A673 (cell line): ENCODE results near the gene GET3. TPM values are rescaled to one million over a fixed set of nuclear protein-coding genes. Genes with fewer than 3 reads are reported as not detected.
"Not testable (repeated sequence)": the region's sequence is repeated elsewhere in the genome, so short reads cannot be mapped to it uniquely, and the experiment has no call there.

Experiments
- BruUV-seq: library from RNA; stranded (reverse); fragments of 400-500 nt; replicated peaks from 2 replicates; lab custom pipeline; 2021; lab: Mats Ljungman, UMichigan
- CTCF ChIA-PET: fragments of 300-600 bp; sonication (Branson Sonifier 250); formaldehyde crosslinking; loops from one replicate; lab custom pipeline; 2022; ENCODE audit warnings: antibody characterized with exemption; lab: Charles Lee
- POLR2A ChIA-PET: fragments of 300-600 bp; sonication (Branson Sonifier 250); formaldehyde crosslinking; loops from one replicate; lab custom pipeline; 2022; ENCODE audit warnings: antibody characterized with exemption; ENCODE audit not compliant: low non-redundant PET; lab: Charles Lee
- DNase-seq: peaks from one replicate; pipeline ENCODE4 v3.0.0-alpha.2; 2015; ENCODE audit warnings: low spot score
- H3K27ac ChIP-seq: fragments of 200-600 bp; sonication (generic); 2 replicates; pipeline ENCODE4 v1.5.1; 2016; ENCODE audit warnings: mixed run types, low read depth, mild to moderate bottlenecking, mixed read lengths, antibody characterized with exemption, low read length; ENCODE audit not compliant: poor library complexity, severe bottlenecking
- H3K27me3 ChIP-seq: fragments of 200-600 bp; sonication (generic); replicated peaks from 2 replicates; pipeline ENCODE4 v1.6.1; 2017; ENCODE audit warnings: mixed run types, low read depth, mild to moderate bottlenecking, mixed read lengths, antibody characterized with exemption, low read length; ENCODE audit not compliant: insufficient read depth, poor library complexity
- H3K36me3 ChIP-seq: fragments of 200-600 bp; sonication (generic); 2 replicates; pipeline ENCODE4 v1.6.1; 2016; ENCODE audit warnings: mixed run types, mild to moderate bottlenecking, mixed read lengths, antibody characterized with exemption, low read length; ENCODE audit not compliant: insufficient read depth, poor library complexity, severe bottlenecking
- H3K4me1 ChIP-seq: fragments of 200-600 bp; sonication (generic); 2 replicates; pipeline ENCODE4 v1.6.1; 2017; ENCODE audit warnings: mixed run types, mild to moderate bottlenecking, mixed read lengths, antibody characterized with exemption, low read length; ENCODE audit not compliant: insufficient read depth, poor library complexity, severe bottlenecking
- H3K4me3 ChIP-seq: fragments of 200-600 bp; sonication (generic); 2 replicates; pipeline ENCODE4 v1.5.1; 2016; ENCODE audit warnings: low read depth, mixed run types, mild to moderate bottlenecking, mixed read lengths, low read length; ENCODE audit not compliant: poor library complexity, severe bottlenecking
- H3K9me3 ChIP-seq: fragments of 200-600 bp; sonication (generic); 2 replicates; pipeline ENCODE4 v1.6.1; 2016; ENCODE audit warnings: mixed run types, low read depth, mild to moderate bottlenecking, mixed read lengths, antibody characterized with exemption, low read length; ENCODE audit not compliant: poor library complexity, severe bottlenecking
- CTCF ChIP-seq: fragments of 300-800, 200-600 bp; sonication (generic); conservative IDR thresholded peaks from 2 replicates; pipeline ENCODE4 v1.5.1; 2017; ENCODE audit warnings: low read depth, mild to moderate bottlenecking, antibody characterized with exemption, low read length, moderate library complexity, mixed read lengths
- EZH2 ChIP-seq: fragments of 200-600 bp; sonication (generic); IDR thresholded peaks from 2 replicates; pipeline ENCODE4 v1.6.1; 2017; ENCODE audit warnings: borderline replicate concordance, low read depth, mild to moderate bottlenecking, mixed read lengths, antibody characterized with exemption, low read length; ENCODE audit not compliant: poor library complexity, severe bottlenecking
- intact Hi-C: fragments of 100-400 bp; cut with micrococcal nuclease; formaldehyde crosslinking; loops from one replicate; pipeline ENCODE4 v1.10.0; 2022; ENCODE audit not compliant: unreplicated experiment
- microRNA-seq: library from miRNA; unstranded; fragments of <30 nt; microRNA quantifications from one replicate; pipeline ENCODE4 v1.2.0, GENCODE V29; 2021
- total RNA-seq: library from RNA; stranded (reverse); gene quantifications from 2 replicates; pipeline ENCODE4 v1.2.3, GENCODE V29; 2021

GET3 gene
- total RNA-seq, 1 experiment from 2014 or later, result 91.7 TPM

GRCh38 chr19:12796146-12797071, 59.1 kb downstream of the GET3 start:
- Histone ChIP-seq H3K36me3 (peaks cover 20% of the 10 kb centered on the region), H3K4me1 (peaks cover 23% of the 10 kb centered on the region), H3K9me3 (no peaks in the 10 kb centered on the region), H3K4me3 (no peak overlapping the region), H3K27me3 (no peaks in the 10 kb centered on the region), H3K27ac (no peak overlapping the region)
- peak; percentile 91 for DNase-seq
- ChIA-PET CTCF (interaction anchor here (0.6 to 3.4 kb wide), 6 partner anchors 9 to 185 kb away, joined by 3 to 34 read pairs (median 4); partner anchors contain the start of genes ZNF490 and ZNF791), POLR2A (no interaction called here)
- intact Hi-C loops, result loop anchor here (1.0 to 2.0 kb wide), 2 partner anchors 19 to 30 kb away; no protein-coding TSS in a partner anchor
- TF ChIP-seq EZH2 (no peak), CTCF (peak; percentile 94)
- no TSS peak for BruUV-seq

- no peak overlapping the region for H3K4me3 ChIP-seq
- H3K4me1 ChIP-seq, result peaks cover 23% of the 10 kb centered on the region
- BruUV-seq, result no TSS peak
- no peaks in the 10 kb centered on the region for H3K27me3 ChIP-seq
- H3K9me3 ChIP-seq, result no peaks in the 10 kb centered on the region
- intact Hi-C loops, result loop anchor here (2.0 kb wide), 1 partner anchor 30 kb away; no protein-coding TSS in a partner anchor
- ChIA-PET CTCF (interaction anchor here (0.6 to 3.4 kb wide), 4 partner anchors 15 to 94 kb away, joined by 3 to 34 read pairs (median 6); partner anchors contain the start of gene GCDH), POLR2A (no interaction called here)
- peaks cover 20% of the 10 kb centered on the region for H3K36me3 ChIP-seq
- H3K27ac ChIP-seq, result no peak overlapping the region
- TF ChIP-seq EZH2, result no peak
- DNase-seq, result no peak
Observed at GRCh38 chr19:12797141-12797587, 59.9 kb downstream of the GET3 start.

- H3K27ac ChIP-seq, POLR2A ChIA-PET, H3K27me3 ChIP-seq, DNase-seq, H3K9me3 ChIP-seq, BruUV-seq, H3K4me3 ChIP-seq: not testable (repeated sequence)
- peaks cover 20% of the 10 kb centered on the region for H3K36me3 ChIP-seq
- peaks cover 26% of the 10 kb centered on the region for H3K4me1 ChIP-seq
- CTCF ChIA-PET, result interaction anchor here (0.6 to 3.4 kb wide), 4 partner anchors 15 to 93 kb away, joined by 3 to 34 read pairs (median 6); partner anchors contain the start of gene GCDH
- intact Hi-C loops, result loop anchor here (2.0 kb wide), 1 partner anchor 31 kb away; no protein-coding TSS in a partner anchor
Observed at GRCh38 chr19:12797607-12798006, 60.3 kb downstream of the GET3 start.

Small RNA genes within 50 kb of the gene (microRNA-seq; reads per million reads assigned to microRNA genes)
- not detected for gene MIR5684

Other genes starting within 250 kb of the GET3 start
- gene ZNF564, start 186.0 kb upstream of the GET3 start, total RNA-seq, result 6.3 and 7.9 TPM in 2 replicates
- gene ZNF490, start 126.7 kb upstream of the GET3 start, total RNA-seq, result 7.7 and 9.5 TPM in 2 replicates
- 22.9 and 26.0 TPM in 2 replicates for gene ZNF791, start 126.6 kb upstream of the GET3 start, total RNA-seq
- 64.4 and 67.1 TPM in 2 replicates for gene MAN2B1, start 70.8 kb upstream of the GET3 start, total RNA-seq
- gene WDR83, start 70.7 kb upstream of the GET3 start, total RNA-seq, result 19.4 and 24.5 TPM in 2 replicates
- 117 and 127 TPM in 2 replicates for gene DHPS, start 55.6 kb upstream of the GET3 start, total RNA-seq
- gene GNG14, start 49.5 kb upstream of the GET3 start, total RNA-seq, result not detected in 2 replicates
- gene FBXW9, start 40.9 kb upstream of the GET3 start, total RNA-seq, result 15.4 and 19.6 TPM in 2 replicates
- gene TNPO2, start 13.6 kb upstream of the GET3 start, total RNA-seq, result 121 and 150 TPM in 2 replicates
- 238 and 259 TPM in 2 replicates for gene TRIR, start 2.8 kb upstream of the GET3 start, total RNA-seq
- 0.13 TPM in 1 of 2 replicates, not detected in the other for gene BEST2, start 14.3 kb downstream of the GET3 start, total RNA-seq
- 25.8 and 34.1 TPM in 2 replicates for gene HOOK2, start 38.1 kb downstream of the GET3 start, total RNA-seq
- gene JUNB, start 54.0 kb downstream of the GET3 start, total RNA-seq, result 27.7 and 28.6 TPM in 2 replicates
- gene PRDX2, start 64.3 kb downstream of the GET3 start, total RNA-seq, result 406 and 429 TPM in 2 replicates
- gene THSD8, start 64.6 kb downstream of the GET3 start, total RNA-seq, result 45.2 and 53.4 TPM in 2 replicates
- gene RNASEH2A, start 69.1 kb downstream of the GET3 start, total RNA-seq, result 97.7 and 99.7 TPM in 2 replicates
- 1.4 TPM in 1 of 2 replicates, not detected in the other for gene RTBDN, start 97.1 kb downstream of the GET3 start, total RNA-seq
- 22.2 and 26.7 TPM in 2 replicates for gene MAST1, start 101.0 kb downstream of the GET3 start, total RNA-seq
- 22.7 and 27.8 TPM in 2 replicates for gene DNASE2, start 144.0 kb downstream of the GET3 start, total RNA-seq
- gene KLF1, start 149.7 kb downstream of the GET3 start, total RNA-seq, result 0.30 and 0.57 TPM in 2 replicates
- 47.3 and 58.7 TPM in 2 replicates for gene GCDH, start 153.7 kb downstream of the GET3 start, total RNA-seq
- gene SYCE2, start 181.8 kb downstream of the GET3 start, total RNA-seq, result 0.71 and 1.8 TPM in 2 replicates
- 150 and 162 TPM in 2 replicates for gene FARSA, start 196.2 kb downstream of the GET3 start, total RNA-seq
- 994 and 1,019 TPM in 2 replicates for gene CALR, start 201.1 kb downstream of the GET3 start, total RNA-seq
- 183 and 186 TPM in 2 replicates for gene RAD23A, start 208.4 kb downstream of the GET3 start, total RNA-seq
- 61.1 and 67.5 TPM in 2 replicates for gene GADD45GIP1, start 219.7 kb downstream of the GET3 start, total RNA-seq
- 0.17 TPM in 2 replicates for gene DAND5, start 232.1 kb downstream of the GET3 start, total RNA-seq